IPS-NIHi11 (cell line): ENCODE measurements around the gene FAP.

Experiments
- DNase-seq: peaks from one replicate; pipeline ENCODE4 v3.0.0; 2012; ENCODE audit warnings: mixed read lengths, low spot score

FAP gene

GRCh38 chr2:162126111-162126519 is 117.1 kb downstream of the FAP start:
- DNase-seq, result no peak

GRCh38 chr2:162125138-162125537 is 118.1 kb downstream of the FAP start:
- DNase-seq, result no peak

- DNase-seq, result peak; percentile 49
Measured at GRCh38 chr2:162123806-162124758, 119.2 kb downstream of the FAP start.
